Common myeloid progenitor, CD34-positive (primary cell): ENCODE data around the gene NSL1.
A peak's percentile ranks its signal among the peaks of the same experiment; 100 is the strongest.
"Not testable (repeated sequence)": the region's sequence is repeated elsewhere in the genome, so short reads cannot be mapped to it uniquely, and the experiment has no call there.

ENCODE experiments used
- CTCF ChIA-PET: fragments of 350-600 bp; sonication (Branson Sonifier 250); formaldehyde crosslinking; loops from one replicate; lab custom pipeline; 2021; ENCODE audit warnings: antibody characterized with exemption; lab: Charles Lee
- POLR2A ChIA-PET: fragments of 350-600 bp; sonication (Branson Sonifier 250); formaldehyde crosslinking; loops from one replicate; lab custom pipeline; 2021; ENCODE audit warnings: antibody characterized with exemption; lab: Charles Lee
- DNase-seq, 3 donors: peaks; one replicate each; pipeline versions ENCODE4 v3.0.0 to v3.0.0-alpha.2; 2013
- H3K27ac ChIP-seq, 2 experiments: 1 replicate in 1 of 2; 2 replicates in 1 of 2; pipeline ENCODE4 v1.7.0; 2013; ENCODE audit warnings: inconsistent platforms in 2 of 2, low read length in 2 of 2, mild to moderate bottlenecking in 2 of 2, low read depth in 1 of 2, moderate library complexity in 1 of 2; ENCODE audit not compliant: severe bottlenecking in 2 of 2, insufficient read depth in 1 of 2, poor library complexity in 1 of 2
- H3K27me3 ChIP-seq, 5 experiments: replicated peaks in 2 of 5; 1 replicate in 3 of 5; 2 replicates in 2 of 5; pipeline versions ENCODE4 v1.6.1 to v1.7.0; 2013; ENCODE audit warnings: low read length in 4 of 5, mild to moderate bottlenecking in 2 of 5, moderate library complexity in 2 of 5, inconsistent platforms in 1 of 5; ENCODE audit not compliant: insufficient read depth in 5 of 5, control insufficient read depth in 4 of 5
- H3K36me3 ChIP-seq, 4 experiments: 1 replicate in 2 of 4; 2 replicates in 2 of 4; pipeline versions ENCODE4 v1.6.1 to v1.7.0; 2013; ENCODE audit warnings: low read length in 3 of 4, control low read depth in 1 of 4, mild to moderate bottlenecking in 1 of 4; ENCODE audit not compliant: control insufficient read depth in 4 of 4, insufficient read depth in 4 of 4
- H3K4me1 ChIP-seq, 4 experiments: 1 replicate in 3 of 4; 2 replicates in 1 of 4; pipeline versions ENCODE4 v1.6.1 to v1.7.1; 2013; ENCODE audit warnings: low read length in 3 of 4, mild to moderate bottlenecking in 3 of 4, control low read depth in 1 of 4, inconsistent platforms in 1 of 4, moderate library complexity in 1 of 4; ENCODE audit not compliant: control insufficient read depth in 4 of 4, insufficient read depth in 4 of 4; ENCODE audit errors: control extremely low read depth in 1 of 4
- H3K4me3 ChIP-seq, 7 experiments: 1 replicate in 4 of 7; 2 replicates in 3 of 7; pipeline versions ENCODE4 v1.5.1 to v1.7.0; 2013; ENCODE audit warnings: mild to moderate bottlenecking in 7 of 7, low read length in 6 of 7, moderate library complexity in 6 of 7, inconsistent platforms in 2 of 7, low read depth in 2 of 7, control low read depth in 1 of 7; ENCODE audit not compliant: insufficient read depth in 4 of 7, control insufficient read depth in 1 of 7; ENCODE audit errors: extremely low read depth in 1 of 7
- H3K9me3 ChIP-seq, 5 experiments: 1 replicate in 4 of 5; 2 replicates in 1 of 5; pipeline versions ENCODE4 v1.6.1 to v1.7.1; 2013; ENCODE audit warnings: low read length in 4 of 5, mild to moderate bottlenecking in 2 of 5, inconsistent platforms in 1 of 5, low read depth in 1 of 5, moderate library complexity in 1 of 5; ENCODE audit not compliant: control insufficient read depth in 4 of 5, insufficient read depth in 2 of 5; ENCODE audit errors: control extremely low read depth in 1 of 5
- WGBS: methylation state at CpG from one replicate; pipeline ENCODE4 v1.1.5; 2013; ENCODE audit not compliant: insufficient coverage; 5-methylcytosine and 5-hydroxymethylcytosine counted together

Gene NSL1

DNA sequence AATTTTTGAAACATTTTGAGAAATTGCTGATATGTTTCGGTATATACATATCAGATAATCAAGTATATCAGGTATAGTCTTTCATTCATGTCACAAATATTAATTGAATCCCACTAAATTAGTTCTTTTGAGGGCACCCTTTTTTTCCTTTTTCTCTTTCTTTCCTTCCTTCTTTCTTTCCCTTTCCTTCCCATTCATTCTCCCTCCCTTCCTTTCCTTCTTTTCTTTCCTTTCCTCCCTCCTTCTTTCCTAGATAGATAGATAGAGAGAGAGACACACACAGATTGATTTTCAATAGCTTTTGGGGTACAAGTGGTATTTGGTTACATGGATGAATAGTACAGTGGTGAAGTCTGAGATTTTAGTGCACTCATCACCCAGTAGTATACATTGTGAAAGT is 5.7 kb downstream of the NSL1 start:
- peaks cover 6 to 51% (median 27%) of the 10 kb centered on the region in 4 experiments for H3K36me3 ChIP-seq
- WGBS: no CpG with 5 or more reads among the region's 1 CpG
- no peak overlapping the region for H3K27ac ChIP-seq
- H3K27me3 ChIP-seq: no peaks in the 10 kb centered on the region
- CTCF ChIA-PET: interaction anchor here (0.6 to 4.5 kb wide), 10 partner anchors 9 to 329 kb away, joined by 3 to 16 read pairs (median 4); no protein-coding TSS in a partner anchor
- peaks cover 5 to 12% (median 8%) of the 10 kb centered on the region in 4 experiments for H3K4me1 ChIP-seq
- no peaks in the 10 kb centered on the region for H3K9me3 ChIP-seq
- H3K4me3 ChIP-seq: no peak overlapping the region
- no peak for DNase-seq
- POLR2A ChIA-PET: no interaction called here

DNA sequence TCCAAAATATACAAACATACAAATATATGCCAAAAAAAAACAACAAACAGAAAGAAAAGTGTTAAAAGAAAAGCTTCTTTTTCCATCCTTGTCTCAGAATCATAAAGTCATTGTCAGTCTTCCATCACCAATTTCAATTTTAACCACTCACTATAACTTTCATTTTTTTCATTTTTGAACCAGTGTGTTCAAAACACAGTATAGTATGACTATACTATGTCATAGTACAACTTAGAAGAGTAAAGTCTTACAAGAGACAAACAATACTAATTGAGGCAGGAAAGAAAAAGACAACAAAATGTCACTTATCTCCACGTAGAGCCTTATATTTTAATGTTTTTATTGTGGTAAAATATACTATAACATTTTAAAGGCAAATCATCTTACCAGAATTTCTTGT is 7.6 kb downstream of the NSL1 start:
- ChIA-PET CTCF (no interaction called here), POLR2A (no interaction called here)
- no peak for DNase-seq
- no peaks in the 10 kb centered on the region for H3K4me1 ChIP-seq
- no peak overlapping the region for H3K4me3 ChIP-seq
- no peaks in the 10 kb centered on the region for H3K9me3 ChIP-seq
- WGBS: no CpG with 5 or more reads among the region's 1 CpG
- peaks cover 6 to 54% (median 29%) of the 10 kb centered on the region in 4 experiments for H3K36me3 ChIP-seq
- H3K27me3 ChIP-seq: no peaks in the 10 kb centered on the region
- H3K27ac ChIP-seq: no peak overlapping the region

DNA sequence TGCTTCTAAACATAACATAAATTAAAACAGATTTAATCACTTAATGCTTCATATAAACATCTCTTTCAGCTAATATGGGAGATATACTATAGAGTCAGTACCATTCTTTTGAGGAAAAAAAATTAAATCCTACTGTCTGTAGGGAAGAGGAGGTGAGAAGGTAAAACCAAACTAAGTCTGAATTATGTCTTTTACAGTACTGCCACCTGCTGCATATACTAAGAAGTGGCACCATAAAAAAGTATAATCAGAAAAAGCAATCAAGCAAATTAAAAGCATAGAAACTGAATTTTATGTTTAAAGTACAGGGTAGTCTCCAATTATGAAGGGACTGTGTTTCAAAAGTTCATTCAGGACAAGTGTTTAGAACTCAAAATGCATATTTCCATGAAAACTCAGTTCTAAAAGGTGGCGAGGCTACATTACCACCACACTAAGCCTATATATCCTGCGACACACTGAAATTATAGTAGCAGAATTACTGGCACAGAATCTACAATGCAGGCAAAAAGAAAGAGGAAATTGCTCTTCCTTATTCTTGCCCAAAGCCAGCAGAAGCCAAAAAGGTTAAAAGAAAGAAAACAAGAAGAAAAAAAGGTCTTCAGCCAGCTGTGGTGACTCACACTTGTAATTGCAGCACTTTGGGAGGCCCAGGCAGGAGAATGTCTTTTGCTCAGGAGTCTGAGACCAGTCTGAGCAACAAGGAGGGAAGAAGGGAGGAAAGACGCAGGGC is 9.0 kb downstream of the NSL1 start:
- ChIA-PET CTCF (interaction anchor here (0.6 to 3.0 kb wide), 25 partner anchors 9 to 329 kb away, joined by 3 to 14 read pairs (median 4); partner anchors contain the start of genes NSL1 and TATDN3), POLR2A (no interaction called here)
- no peak overlapping the region for H3K4me3 ChIP-seq
- H3K36me3 ChIP-seq: peaks cover 11 to 59% (median 31%) of the 10 kb centered on the region in 4 experiments
- no peaks in the 10 kb centered on the region for H3K27me3 ChIP-seq
- no peaks in the 10 kb centered on the region for H3K4me1 ChIP-seq
- no peaks in the 10 kb centered on the region for H3K9me3 ChIP-seq
- no CpG with 5 or more reads among the region's 3 CpGs for WGBS
- peak; percentile 38 to 59 (median 52) for DNase-seq
- H3K27ac ChIP-seq: no peak overlapping the region

DNA sequence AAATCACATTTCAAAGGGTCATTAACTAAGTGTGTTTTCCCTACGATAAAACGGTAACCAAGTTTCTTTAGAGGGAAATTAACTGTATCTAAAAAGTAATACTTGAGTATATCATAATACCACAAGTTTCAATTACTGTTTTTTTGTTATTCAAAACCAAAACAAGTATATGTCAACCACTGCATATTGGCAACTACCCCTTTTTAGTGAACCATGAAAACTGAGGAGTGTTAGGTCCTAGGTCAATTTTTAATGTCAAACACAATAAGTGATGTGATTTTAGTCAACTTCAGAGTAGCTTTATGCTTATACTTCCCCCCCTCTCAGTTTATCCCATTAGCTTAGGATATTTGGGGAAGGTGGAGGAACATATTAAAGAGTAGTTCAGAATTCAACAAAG is 10.4 kb downstream of the NSL1 start:
- Histone ChIP-seq H3K9me3 (peaks cover 0 to 4% (median 0%) of the 10 kb centered on the region in 5 experiments), H3K27me3 (no peaks in the 10 kb centered on the region), H3K36me3 (peaks cover 6 to 55% (median 31%) of the 10 kb centered on the region in 4 experiments), H3K4me3 (no peak overlapping the region), H3K4me1 (no peaks in the 10 kb centered on the region), H3K27ac (no peak overlapping the region)
- CTCF ChIA-PET: interaction anchor here (0.8 to 3.0 kb wide), 29 partner anchors 8 to 328 kb away, joined by 3 to 14 read pairs (median 4); partner anchors contain the start of genes BATF3, NSL1 and TATDN3
- POLR2A ChIA-PET: interaction anchor here (0.6 kb wide), 1 partner anchor 301 kb away, joined by 3 read pairs; no protein-coding TSS in a partner anchor
- no peak for DNase-seq
- no CpG with 5 or more reads among the region's 2 CpGs for WGBS

DNA sequence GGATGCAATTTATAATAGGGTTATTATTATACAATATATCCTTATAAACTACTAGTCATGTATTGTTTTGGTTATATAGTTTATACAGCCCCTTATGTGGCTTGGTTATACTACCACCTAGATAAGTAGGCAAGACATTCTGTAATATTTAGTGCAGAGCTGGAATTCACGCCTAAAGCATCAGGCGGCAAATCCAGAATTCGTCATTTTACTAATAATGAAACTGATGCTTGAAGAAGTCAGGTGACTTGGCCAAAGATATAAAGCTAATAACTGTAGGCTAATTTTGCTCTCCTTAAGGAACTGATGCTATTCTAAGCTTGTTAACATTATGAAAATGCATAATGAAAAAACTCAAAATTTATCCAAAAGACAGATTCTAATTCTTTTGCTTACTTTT is 10.8 kb downstream of the NSL1 start:
- POLR2A ChIA-PET: interaction anchor here (0.6 kb wide), 1 partner anchor 301 kb away, joined by 3 read pairs; no protein-coding TSS in a partner anchor
- Histone ChIP-seq H3K4me1 (no peaks in the 10 kb centered on the region), H3K4me3 (no peak overlapping the region), H3K27ac (no peak overlapping the region), H3K9me3 (peaks cover 0 to 4% (median 0%) of the 10 kb centered on the region in 5 experiments), H3K36me3 (peaks cover 10 to 50% (median 28%) of the 10 kb centered on the region in 4 experiments), H3K27me3 (no peaks in the 10 kb centered on the region)
- CTCF ChIA-PET: interaction anchor here (0.9 to 3.0 kb wide), 19 partner anchors 8 to 327 kb away, joined by 3 to 14 read pairs (median 4); partner anchors contain the start of genes BATF3, NSL1 and TATDN3
- no peak for DNase-seq
- 100% methylated on average over 2 of the region's 3 CpGs for WGBS

DNA sequence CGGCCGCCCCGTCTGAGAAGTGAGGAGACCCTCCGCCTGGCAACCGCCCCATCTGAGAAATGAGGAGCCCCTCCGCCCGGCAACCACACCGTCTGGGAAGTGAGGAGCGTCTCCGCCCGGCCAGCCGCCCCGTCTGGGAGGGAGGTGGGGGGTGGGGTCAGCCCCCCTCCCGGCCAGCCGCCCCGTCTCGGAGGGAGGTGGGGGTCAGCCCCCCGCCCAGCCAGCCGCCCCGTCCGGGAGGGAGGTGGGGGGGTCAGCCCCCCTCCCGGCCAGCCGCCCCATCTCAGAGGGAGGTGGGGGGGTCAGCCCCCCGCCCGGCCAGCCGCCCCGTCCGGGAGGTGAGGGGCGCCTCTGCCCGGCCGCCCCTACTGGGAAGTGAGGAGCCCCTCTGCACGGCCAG is 12.5 kb downstream of the NSL1 start:
- H3K27ac ChIP-seq, POLR2A ChIA-PET, DNase-seq, H3K4me3 ChIP-seq, CTCF ChIA-PET, H3K9me3 ChIP-seq, H3K27me3 ChIP-seq: not testable (repeated sequence)
- WGBS: no CpG with 5 or more reads among the region's 32 CpGs
- peaks cover 0 to 11% (median 5%) of the 10 kb centered on the region in 4 experiments for H3K4me1 ChIP-seq
- peaks cover 8 to 34% (median 19%) of the 10 kb centered on the region in 4 experiments for H3K36me3 ChIP-seq

DNA sequence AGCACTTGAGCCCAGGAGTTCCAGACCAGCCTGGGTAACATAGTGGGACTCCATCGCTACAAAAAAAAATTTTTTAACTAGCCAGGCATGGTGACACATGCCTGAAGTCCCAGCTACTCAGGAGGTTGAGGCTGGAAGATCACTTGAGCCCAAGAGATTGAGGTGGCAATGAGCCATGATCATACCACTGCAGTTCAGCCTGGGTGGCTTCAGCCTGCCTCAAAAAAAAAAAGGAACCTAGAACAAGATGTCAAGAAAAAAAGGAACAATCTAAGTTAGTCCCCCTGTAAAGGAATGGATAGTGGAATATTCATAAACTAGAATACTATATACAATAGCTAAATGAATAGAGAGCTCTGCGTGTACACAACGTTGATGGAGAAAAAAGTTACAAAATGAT is 14.4 kb downstream of the NSL1 start:
- peaks cover 0 to 11% (median 5%) of the 10 kb centered on the region in 4 experiments for H3K4me1 ChIP-seq
- H3K27ac ChIP-seq: no peak overlapping the region
- no peak overlapping the region for H3K4me3 ChIP-seq
- no peaks in the 10 kb centered on the region for H3K27me3 ChIP-seq
- CTCF ChIA-PET: interaction anchor here (0.9 to 2.2 kb wide), 11 partner anchors 8 to 706 kb away, joined by 3 to 6 read pairs (median 3); partner anchors contain the start of gene ATF3
- WGBS: no CpG with 5 or more reads among the region's 3 CpGs
- POLR2A ChIA-PET: no interaction called here
- peaks cover 0 to 4% (median 0%) of the 10 kb centered on the region in 5 experiments for H3K9me3 ChIP-seq
- peak in 1 of 3 donors; percentile 50 for DNase-seq
- peaks cover 4 to 28% (median 13%) of the 10 kb centered on the region in 4 experiments for H3K36me3 ChIP-seq
